H9 (cell line): ENCODE measurements around the gene C9orf72. TPM values are rescaled to one million over a fixed set of nuclear protein-coding genes. Genes with fewer than 3 reads are reported as not detected.

Experiments
- DNase-seq: peaks from one replicate; pipeline ENCODE4 v3.0.0-alpha.2; 2017
- H2AFZ ChIP-seq: one replicate; pipeline ENCODE4 v1.6.1; 2013; ENCODE audit warnings: mild to moderate bottlenecking, low read length, control low read depth, moderate library complexity
- H2AK5ac ChIP-seq: 2 replicates; pipeline ENCODE4 v1.6.1; 2013; ENCODE audit warnings: low read length, control low read depth, mixed read lengths; ENCODE audit not compliant: insufficient read length
- H2BK120ac ChIP-seq: one replicate; pipeline ENCODE4 v1.6.1; 2013; ENCODE audit warnings: low read depth, mild to moderate bottlenecking, low read length, control low read depth, inconsistent platforms; ENCODE audit not compliant: poor library complexity, severe bottlenecking
- H2BK12ac ChIP-seq: 2 replicates; pipeline ENCODE4 v1.6.1; 2013; ENCODE audit warnings: low read length, control low read depth, mixed read lengths, low read depth; ENCODE audit not compliant: insufficient read length
- H2BK15ac ChIP-seq: 2 replicates; pipeline ENCODE4 v1.6.1; 2013; ENCODE audit warnings: low read depth, low read length, control low read depth
- H2BK20ac ChIP-seq: one replicate; pipeline ENCODE4 v1.6.1; 2013; ENCODE audit warnings: low read depth, mild to moderate bottlenecking, low read length, control low read depth, inconsistent platforms; ENCODE audit not compliant: poor library complexity, severe bottlenecking
- H2BK5ac ChIP-seq: 2 replicates; pipeline ENCODE4 v1.6.1; 2013; ENCODE audit warnings: low read length, control low read depth, mixed read lengths; ENCODE audit not compliant: insufficient read length
- H3K14ac ChIP-seq: 2 replicates; pipeline ENCODE4 v1.6.1; 2013; ENCODE audit warnings: low read length, control low read depth; ENCODE audit not compliant: insufficient read depth
- H3K18ac ChIP-seq: 2 replicates; pipeline ENCODE4 v1.6.1; 2013; ENCODE audit warnings: low read depth, mild to moderate bottlenecking, mixed read lengths, low read length, control low read depth; ENCODE audit not compliant: insufficient read length
- H3K23ac ChIP-seq: 2 replicates; pipeline ENCODE4 v1.6.1; 2013; ENCODE audit warnings: low read length, control low read depth, mixed read lengths, low read depth; ENCODE audit not compliant: insufficient read length
- H3K23me2 ChIP-seq: 2 replicates; pipeline ENCODE4 v1.6.1; 2013; ENCODE audit warnings: low read depth, mild to moderate bottlenecking, mixed read lengths, low read length, control low read depth; ENCODE audit not compliant: insufficient read length, poor library complexity, severe bottlenecking
- H3K27ac ChIP-seq: 2 replicates; pipeline ENCODE4 v1.5.1; 2013; ENCODE audit warnings: low read length, control low read depth, mixed read lengths, low read depth; ENCODE audit not compliant: insufficient read length
- H3K27me3 ChIP-seq: 2 replicates; pipeline ENCODE4 v1.6.1; 2013; ENCODE audit warnings: low read length, control low read depth, inconsistent platforms; ENCODE audit not compliant: insufficient read depth
- H3K4ac ChIP-seq: 2 replicates; pipeline ENCODE4 v1.6.1; 2013; ENCODE audit warnings: low read depth, mild to moderate bottlenecking, control low read depth, inconsistent platforms, low read length, moderate library complexity
- H3K4me1 ChIP-seq: 2 replicates; pipeline ENCODE4 v1.6.1; 2013; ENCODE audit warnings: low read length, control low read depth, inconsistent platforms; ENCODE audit not compliant: insufficient read depth
- H3K4me2 ChIP-seq: 2 replicates; pipeline ENCODE4 v1.6.1; 2013; ENCODE audit warnings: low read length, control low read depth, mixed read lengths; ENCODE audit not compliant: insufficient read length, insufficient read depth
- H3K56ac ChIP-seq: 2 replicates; pipeline ENCODE4 v1.6.1; 2013; ENCODE audit warnings: low read depth, mild to moderate bottlenecking, mixed read lengths, low read length, control low read depth; ENCODE audit not compliant: insufficient read length
- H3K79me1 ChIP-seq: 2 replicates; pipeline ENCODE4 v1.6.1; 2013; ENCODE audit warnings: low read depth, mild to moderate bottlenecking, moderate library complexity, low read length, control low read depth, inconsistent platforms; ENCODE audit not compliant: insufficient read depth, poor library complexity, severe bottlenecking
- H3K79me2 ChIP-seq: 2 replicates; pipeline ENCODE4 v1.6.1; 2013; ENCODE audit warnings: low read length, control low read depth, inconsistent platforms; ENCODE audit not compliant: insufficient read depth
- H3K9ac ChIP-seq: 2 replicates; pipeline ENCODE4 v1.6.1; 2013; ENCODE audit warnings: low read length, control low read depth, mixed read lengths; ENCODE audit not compliant: insufficient read length; ENCODE audit errors: extremely low read depth
- H3K9me3 ChIP-seq: one replicate; pipeline ENCODE4 v1.6.1; 2013; ENCODE audit warnings: low read depth, low read length, inconsistent platforms; ENCODE audit not compliant: control insufficient read depth
- H3T11ph ChIP-seq: one replicate; pipeline ENCODE4 v1.6.1; 2013; ENCODE audit warnings: mild to moderate bottlenecking, low read length, control low read depth, inconsistent platforms
- H4K20me1 ChIP-seq: one replicate; pipeline ENCODE4 v1.6.1; 2013; ENCODE audit not compliant: control insufficient read depth, insufficient read length, insufficient read depth
- H4K5ac ChIP-seq: 2 replicates; pipeline ENCODE4 v1.6.1; 2013; ENCODE audit warnings: low read depth, mild to moderate bottlenecking, mixed read lengths, low read length, control low read depth; ENCODE audit not compliant: insufficient read length
- H4K8ac ChIP-seq: replicated peaks from 2 replicates; pipeline ENCODE4 v1.6.1; 2013; ENCODE audit warnings: low read length, control low read depth, mixed read lengths, low read depth; ENCODE audit not compliant: insufficient read length
- H4K91ac ChIP-seq: 2 replicates; pipeline ENCODE4 v1.6.1; 2013; ENCODE audit warnings: low read depth, mild to moderate bottlenecking, moderate library complexity, mixed read lengths, low read length, control low read depth; ENCODE audit not compliant: insufficient read length
- H3K27ac Mint-ChIP-seq, 3 experiments: 2 replicates in 2 of 3; 3 replicates in 1 of 3; pipeline ENCODE4 v1.8.0; 2020 to 2021; ENCODE audit warnings: mixed read lengths in 3 of 3, mild to moderate bottlenecking in 1 of 3, moderate library complexity in 1 of 3
- H3K27me3 Mint-ChIP-seq: 2 replicates; pipeline ENCODE4 v1.8.0; 2021; ENCODE audit warnings: low read depth, mild to moderate bottlenecking, moderate library complexity, mixed read lengths
- H3K36me3 Mint-ChIP-seq, 3 experiments: 2 replicates in 2 of 3; 3 replicates in 1 of 3; pipeline ENCODE4 v1.8.0; 2020 to 2021; ENCODE audit warnings: low read depth in 3 of 3, mixed read lengths in 3 of 3; ENCODE audit not compliant: insufficient read depth in 1 of 3
- H3K4me1 Mint-ChIP-seq, 2 experiments: 2 replicates each; pipeline ENCODE4 v1.8.0; 2020; ENCODE audit warnings: mixed read lengths in 2 of 2
- H3K4me3 Mint-ChIP-seq, 2 experiments: 2 replicates in 1 of 2; 3 replicates in 1 of 2; pipeline ENCODE4 v1.8.0; 2020 to 2021; ENCODE audit warnings: mild to moderate bottlenecking in 2 of 2, mixed read lengths in 2 of 2, moderate library complexity in 1 of 2
- H3K9me3 Mint-ChIP-seq, 2 experiments: 2 replicates in 1 of 2; 3 replicates in 1 of 2; pipeline ENCODE4 v1.8.0; 2020; ENCODE audit warnings: mild to moderate bottlenecking in 2 of 2, mixed read lengths in 2 of 2, moderate library complexity in 1 of 2
- CTCF ChIP-seq: fragments of 200-600 bp; sonication (generic); conservative IDR thresholded peaks from 3 replicates; pipeline ENCODE4 v1.8.0; 2021; ENCODE audit warnings: antibody characterized with exemption, mild to moderate bottlenecking
- WGBS: extraction: QIAGEN DNeasy Blood & Tissue Kit; methylation state at CpG from one replicate; pipeline ENCODE4 v1.1.7; 2013; ENCODE audit warnings: missing lambda C conversion rate, low lambda C conversion rate, mixed read lengths; ENCODE audit not compliant: insufficient read length; ENCODE audit errors: extremely low coverage; 5-methylcytosine and 5-hydroxymethylcytosine counted together
- total RNA-seq: library from RNA; stranded (reverse); gene quantifications from 2 replicates; pipeline ENCODE4 v1.2.1, GENCODE V29; 2021

C9orf72 gene
- total RNA-seq, 1 experiment from 2014 or later, result 17.0 TPM

GRCh38 chr9:27586304-27586703, 13.0 kb upstream of the C9orf72 start:
- Histone ChIP-seq H2BK5ac (no peak overlapping the region), H3K4me2 (no peak overlapping the region), H3K9ac (no peak overlapping the region), H3K9me3 (no peaks in the 10 kb centered on the region), H2AK5ac (no peak overlapping the region), H3K14ac (no peak overlapping the region), H3K27me3 (no peaks in the 10 kb centered on the region), H3K18ac (no peak overlapping the region), H4K5ac (no peak overlapping the region), H4K91ac (no peak overlapping the region), H3T11ph (no peak overlapping the region), H3K4ac (no peak overlapping the region), H3K56ac (no peak overlapping the region), H2BK120ac (no peak overlapping the region), H3K79me1 (no peaks in the 10 kb centered on the region), H2AFZ (no peak overlapping the region), H3K23ac (no peak overlapping the region), H3K4me1 (no peaks in the 10 kb centered on the region), H4K8ac (no peak overlapping the region), H2BK15ac (no peak overlapping the region), H2BK12ac (no peak overlapping the region), H2BK20ac (no peak overlapping the region), H3K23me2 (no peaks in the 10 kb centered on the region), H4K20me1 (no peaks in the 10 kb centered on the region), H3K79me2 (no peaks in the 10 kb centered on the region), H3K27ac (no peak overlapping the region)
- no peak for DNase-seq
- H3K27ac Mint-ChIP-seq, result no peak overlapping the region
- no peaks in the 10 kb centered on the region for H3K27me3 Mint-ChIP-seq
- no peaks in the 10 kb centered on the region for H3K9me3 Mint-ChIP-seq
- TF ChIP-seq CTCF, result no peak
- no peak overlapping the region for H3K4me3 Mint-ChIP-seq
- no peaks in the 10 kb centered on the region for H3K36me3 Mint-ChIP-seq
- no CpG with 5 or more reads among the region's 3 CpGs for WGBS
- peaks cover 2 to 4% of the 10 kb centered on the region in 2 experiments; a peak in 3 of 4 replicates for H3K4me1 Mint-ChIP-seq
